Measurements from ENCODE around the gene LARP4. TPM values are rescaled to one million over a fixed set of nuclear protein-coding genes. Genes with fewer than 3 reads are reported as not detected.

Gene LARP4
- total RNA-seq, 2 experiments from 2014 or later: 59.2 to 60.1 TPM

Other genes starting within 250 kb of the LARP4 start
- 10 to 100 TPM; 38.7 to 40.6 TPM for gene CERS5, start 233.5 kb upstream of the LARP4 start, total RNA-seq
- gene LIMA1, start 117.4 kb upstream of the LARP4 start, total RNA-seq: 10 to 100 TPM; 19.4 to 19.9 TPM
- gene FAM186A, start 4.3 kb upstream of the LARP4 start, total RNA-seq: not detected
- 10 to 100 TPM; 18.8 to 21.8 TPM for gene DIP2B, start 104.1 kb downstream of the LARP4 start, total RNA-seq

All from activated CD8-positive, alpha-beta T cell treated with anti-CD3 and anti-CD28 coated beads, Interleukin-2, amount 10 ng/mL, durations not matched to agents 7 days and 5 days (primary cell).